CD4-positive, alpha-beta T cell (primary cell): Measurements from ENCODE around the gene TGM3. TPM values are rescaled to one million over a fixed set of nuclear protein-coding genes. Genes with fewer than 3 reads are reported as not detected.

ENCODE experiments used
- ATAC-seq: fragments of 200-7000 bp; cut with Tn5 transposase; one replicate; pipeline ENCODE4 v1.10.0; 2022; ENCODE audit warnings: mild to moderate bottlenecking; ENCODE audit not compliant: poor library complexity
- CTCF ChIA-PET: fragments of 350-600 bp; sonication (Branson Sonifier 250); formaldehyde crosslinking; loops from one replicate; lab custom pipeline; 2021; ENCODE audit warnings: antibody characterized with exemption, inconsistent platforms; lab: Charles Lee
- POLR2A ChIA-PET: fragments of 350-600 bp; sonication (Branson Sonifier 250); formaldehyde crosslinking; loops from one replicate; lab custom pipeline; 2021; ENCODE audit warnings: antibody characterized with exemption, inconsistent platforms; lab: Charles Lee
- DNase-seq, 14 experiments: peaks; one replicate each; pipeline ENCODE4 v3.0.0-alpha.2; 2013 to 2020; ENCODE audit warnings: mixed read lengths in 2 of 14
- H3K27ac ChIP-seq, 2 donors: one replicate each; pipeline versions ENCODE4 v1.5.1 to v1.7.0; 2013; ENCODE audit warnings: low read length in 2 of 2, low read depth in 1 of 2, mild to moderate bottlenecking in 1 of 2
- H3K27me3 ChIP-seq, 2 experiments: 1 replicate in 1 of 2; 2 replicates in 1 of 2; pipeline versions ENCODE4 v1.6.1 to v1.7.0; 2013; ENCODE audit warnings: low read length in 2 of 2, control low read depth in 1 of 2, mild to moderate bottlenecking in 1 of 2, moderate library complexity in 1 of 2; ENCODE audit not compliant: insufficient read depth in 2 of 2, control insufficient read depth in 1 of 2
- H3K36me3 ChIP-seq: one replicate; pipeline ENCODE4 v1.6.1; 2013; ENCODE audit warnings: low read length, control low read depth; ENCODE audit not compliant: insufficient read depth
- H3K4me1 ChIP-seq: one replicate; pipeline ENCODE4 v1.6.1; 2013; ENCODE audit warnings: low read length, control low read depth; ENCODE audit not compliant: insufficient read depth
- H3K4me3 ChIP-seq: one replicate; pipeline ENCODE4 v1.5.1; 2013; ENCODE audit warnings: mild to moderate bottlenecking, low read length, moderate library complexity
- H3K9me3 ChIP-seq, 2 experiments: 1 replicate in 1 of 2; 2 replicates in 1 of 2; pipeline versions ENCODE4 v1.6.1 to v1.7.0; 2013; ENCODE audit warnings: low read length in 2 of 2, mild to moderate bottlenecking in 2 of 2, control low read depth in 1 of 2, moderate library complexity in 1 of 2; ENCODE audit not compliant: control insufficient read depth in 1 of 2, insufficient read depth in 1 of 2
- H3K27ac Mint-ChIP-seq: one replicate; pipeline ENCODE4 v1.8.0; 2020; ENCODE audit warnings: mixed read lengths
- H3K27me3 Mint-ChIP-seq: one replicate; pipeline ENCODE4 v1.8.0; 2021; ENCODE audit warnings: mixed read lengths
- H3K36me3 Mint-ChIP-seq: one replicate; pipeline ENCODE4 v1.8.0; 2021; ENCODE audit warnings: low read depth, mixed read lengths
- H3K4me1 Mint-ChIP-seq: one replicate; pipeline ENCODE4 v1.8.0; 2021; ENCODE audit warnings: low read depth, mixed read lengths
- H3K4me3 Mint-ChIP-seq: one replicate; pipeline ENCODE4 v1.8.0; 2020; ENCODE audit warnings: mild to moderate bottlenecking, mixed read lengths
- H3K9me3 Mint-ChIP-seq: one replicate; pipeline ENCODE4 v1.8.0; 2020; ENCODE audit warnings: mixed read lengths
- intact Hi-C, 2 experiments: fragments of 100-400 bp; cut with DNase I in 1 of 2; cut with micrococcal nuclease in 1 of 2; formaldehyde crosslinking; loops; one replicate each; pipeline versions ENCODE4 v1.15.1 to v1.9.0; 2023 to 2025; cut with DNase I, micrococcal nuclease
- total RNA-seq, 174 experiments: library from RNA in 2 of 174; stranded (reverse) in 2 of 174; gene quantifications; one replicate each; pipeline ENCODE4 v1.2.3 and lab custom pipeline; 2021 to 2026
- TF ChIP-seq, protein P1 (sequence below): fragments of 200-600 bp; IDR thresholded peaks from one replicate; pipeline ENCODE4 v1.8.0; 2022; ENCODE audit warnings: antibody characterized with exemption, mild to moderate bottlenecking

Gene TGM3
- total RNA-seq, 2 experiments from 2014 or later: not detected

DNA sequence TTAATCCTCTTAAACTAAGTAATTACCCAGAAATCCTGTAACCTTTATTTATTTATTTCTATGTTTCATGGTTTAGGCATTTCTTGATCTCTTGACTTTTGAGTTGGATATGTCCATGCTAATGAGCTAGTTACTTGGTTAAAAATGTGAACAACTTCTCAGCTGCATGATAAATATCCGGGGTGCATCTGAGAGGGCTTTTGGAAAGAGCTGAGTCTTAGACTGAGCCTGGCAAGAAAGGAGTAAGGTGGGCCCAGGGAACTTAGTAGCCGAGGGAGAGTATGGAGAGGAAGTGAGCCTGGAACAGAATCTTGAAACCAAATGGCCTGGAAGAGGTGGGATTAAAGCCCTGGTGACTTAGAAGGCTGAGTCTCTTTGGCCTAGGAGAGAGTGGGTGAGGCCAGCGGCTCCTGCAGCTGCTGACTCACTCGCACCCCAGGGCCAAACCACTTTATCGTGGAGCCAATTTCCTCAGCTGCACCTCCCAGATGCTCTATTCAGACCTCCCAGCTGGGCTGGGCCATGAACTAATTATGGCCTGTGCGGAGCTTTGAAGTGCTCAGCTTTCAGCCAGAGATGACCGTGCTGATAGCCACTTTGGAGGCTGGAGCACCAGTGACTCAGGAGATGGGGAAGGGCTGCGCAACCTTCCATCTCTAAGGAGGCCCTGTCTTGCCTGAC lies 19.1 kb downstream of the TGM3 start:
- ChIA-PET CTCF (interaction anchor here (1.0 kb wide), 1 partner anchor 31 kb away, joined by 3 read pairs; no protein-coding TSS in a partner anchor), POLR2A (no interaction called here)
- no peaks in the 10 kb centered on the region for H3K27me3 ChIP-seq
- no peak for ATAC-seq
- intact Hi-C loops: no loop called here
- DNase-seq: peak in 2 of 14 experiments; percentile 28 to 40
- Mint-ChIP-seq H3K27ac (no peak overlapping the region), H3K36me3 (no peaks in the 10 kb centered on the region), H3K4me1 (no peaks in the 10 kb centered on the region), H3K9me3 (peaks cover 5% of the 10 kb centered on the region), H3K27me3 (peaks cover 9% of the 10 kb centered on the region), H3K4me3 (no peak overlapping the region)
- TF ChIP-seq, protein P1, sequence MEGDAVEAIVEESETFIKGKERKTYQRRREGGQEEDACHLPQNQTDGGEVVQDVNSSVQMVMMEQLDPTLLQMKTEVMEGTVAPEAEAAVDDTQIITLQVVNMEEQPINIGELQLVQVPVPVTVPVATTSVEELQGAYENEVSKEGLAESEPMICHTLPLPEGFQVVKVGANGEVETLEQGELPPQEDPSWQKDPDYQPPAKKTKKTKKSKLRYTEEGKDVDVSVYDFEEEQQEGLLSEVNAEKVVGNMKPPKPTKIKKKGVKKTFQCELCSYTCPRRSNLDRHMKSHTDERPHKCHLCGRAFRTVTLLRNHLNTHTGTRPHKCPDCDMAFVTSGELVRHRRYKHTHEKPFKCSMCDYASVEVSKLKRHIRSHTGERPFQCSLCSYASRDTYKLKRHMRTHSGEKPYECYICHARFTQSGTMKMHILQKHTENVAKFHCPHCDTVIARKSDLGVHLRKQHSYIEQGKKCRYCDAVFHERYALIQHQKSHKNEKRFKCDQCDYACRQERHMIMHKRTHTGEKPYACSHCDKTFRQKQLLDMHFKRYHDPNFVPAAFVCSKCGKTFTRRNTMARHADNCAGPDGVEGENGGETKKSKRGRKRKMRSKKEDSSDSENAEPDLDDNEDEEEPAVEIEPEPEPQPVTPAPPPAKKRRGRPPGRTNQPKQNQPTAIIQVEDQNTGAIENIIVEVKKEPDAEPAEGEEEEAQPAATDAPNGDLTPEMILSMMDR: no peak
- no peaks in the 10 kb centered on the region for H3K36me3 ChIP-seq
- H3K9me3 ChIP-seq: peaks cover 0 to 5% of the 10 kb centered on the region in 2 experiments
- no peak overlapping the region for H3K4me3 ChIP-seq
- no peaks in the 10 kb centered on the region for H3K4me1 ChIP-seq
- H3K27ac ChIP-seq: no peak overlapping the region

DNA sequence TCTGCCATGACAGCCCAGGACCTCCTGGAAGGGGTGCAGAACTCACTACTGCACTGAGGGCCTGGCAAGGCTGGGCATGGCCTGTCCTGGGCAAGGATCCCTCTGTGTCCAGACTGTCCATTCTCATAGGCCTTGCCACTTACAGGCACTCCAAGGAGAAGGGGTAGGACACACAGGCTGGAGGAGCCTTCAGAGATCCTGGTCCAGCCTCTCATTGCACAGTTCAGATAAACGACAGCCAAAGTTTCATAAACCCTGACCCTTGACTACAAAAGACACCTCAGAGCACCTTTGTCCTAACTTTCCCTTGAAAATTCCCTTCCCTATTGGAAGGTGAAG lies 19.6 kb downstream of the TGM3 start:
- Mint-ChIP-seq H3K27me3 (peaks cover 13% of the 10 kb centered on the region), H3K4me1 (no peaks in the 10 kb centered on the region), H3K9me3 (peaks cover 5% of the 10 kb centered on the region), H3K4me3 (no peak overlapping the region), H3K27ac (no peak overlapping the region), H3K36me3 (no peaks in the 10 kb centered on the region)
- CTCF ChIA-PET: interaction anchor here (1.0 kb wide), 1 partner anchor 32 kb away, joined by 3 read pairs; no protein-coding TSS in a partner anchor
- H3K4me1 ChIP-seq: no peaks in the 10 kb centered on the region
- TF ChIP-seq, protein P1: no peak
- no peak overlapping the region for H3K4me3 ChIP-seq
- DNase-seq (no peak), ATAC-seq (no peak)
- peaks cover 0 to 5% of the 10 kb centered on the region in 2 experiments for H3K9me3 ChIP-seq
- POLR2A ChIA-PET: no interaction called here
- no peaks in the 10 kb centered on the region for H3K27me3 ChIP-seq
- intact Hi-C loops: no loop called here
- no peak overlapping the region for H3K27ac ChIP-seq
- no peaks in the 10 kb centered on the region for H3K36me3 ChIP-seq

DNA sequence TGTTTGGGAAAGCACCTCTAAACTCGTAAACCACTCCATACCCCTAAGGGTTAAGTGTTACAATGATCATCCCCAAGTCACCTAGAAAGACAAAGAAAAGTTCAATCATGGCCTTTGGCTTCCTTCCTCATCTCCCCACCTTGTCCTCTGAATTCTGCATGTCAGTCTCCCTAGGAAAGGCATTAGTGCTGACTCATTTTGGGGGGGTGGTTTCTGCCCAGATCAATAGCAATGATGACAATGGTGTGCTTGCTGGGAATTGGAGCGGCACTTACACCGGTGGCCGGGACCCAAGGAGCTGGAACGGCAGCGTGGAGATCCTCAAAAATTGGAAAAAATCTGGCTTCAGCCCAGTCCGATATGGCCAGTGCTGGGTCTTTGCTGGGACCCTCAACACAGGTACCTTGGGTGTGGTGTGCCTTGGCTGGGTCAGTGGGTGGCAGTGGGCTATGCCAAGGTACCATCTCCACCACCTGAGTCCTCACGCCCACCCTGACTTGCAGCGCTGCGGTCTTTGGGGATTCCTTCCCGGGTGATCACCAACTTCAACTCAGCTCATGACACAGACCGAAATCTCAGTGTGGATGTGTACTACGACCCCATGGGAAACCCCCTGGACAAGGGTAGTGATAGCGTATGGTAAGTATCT lies 21.2 kb downstream of the TGM3 start:
- H3K36me3 ChIP-seq: no peaks in the 10 kb centered on the region
- ATAC-seq (no peak), DNase-seq (no peak)
- TF ChIP-seq, protein P1: no peak
- Mint-ChIP-seq H3K36me3 (no peaks in the 10 kb centered on the region), H3K4me1 (no peaks in the 10 kb centered on the region), H3K27me3 (peaks cover 13% of the 10 kb centered on the region), H3K9me3 (peaks cover 5% of the 10 kb centered on the region), H3K27ac (no peak overlapping the region), H3K4me3 (no peak overlapping the region)
- H3K27me3 ChIP-seq: no peaks in the 10 kb centered on the region
- intact Hi-C loops: no loop called here
- POLR2A ChIA-PET: no interaction called here
- no peak overlapping the region for H3K27ac ChIP-seq
- peaks cover 0 to 5% of the 10 kb centered on the region in 2 experiments for H3K9me3 ChIP-seq
- H3K4me1 ChIP-seq: no peaks in the 10 kb centered on the region
- H3K4me3 ChIP-seq: no peak overlapping the region
- CTCF ChIA-PET: no interaction called here
